ENCODE results near the gene NEGR1.

DNA sequence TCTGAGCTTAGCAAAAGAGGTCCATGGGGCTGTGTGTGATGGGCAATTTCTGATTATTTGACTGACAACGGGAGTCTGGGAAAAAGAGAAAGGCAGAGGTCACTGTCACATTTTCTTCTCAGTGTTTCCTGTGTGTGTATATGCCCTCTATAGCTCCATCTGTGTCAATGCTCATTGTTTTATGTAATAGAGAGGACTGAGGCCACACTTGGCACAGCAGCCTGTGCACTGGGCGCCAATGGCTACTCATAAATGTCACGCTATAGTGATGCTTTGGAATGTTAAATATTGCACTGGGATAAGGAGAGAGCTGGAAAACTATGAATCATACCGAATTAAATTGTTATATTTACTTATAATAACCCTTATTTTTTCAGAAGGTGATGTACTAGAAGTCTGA is 365.4 kb downstream of the NEGR1 start:
- TF ChIP-seq CTCF (IDR thresholded peaks at IDR 0.05) (no peak), POLR2A (IDR thresholded peaks at IDR 0.05) (no peak), EP300 (IDR thresholded peaks at IDR 0.05) (no peak), POLR2AphosphoS5 (IDR thresholded peaks at IDR 0.05) (peak in 1 of 4 donors; percentile 46)
